GM23248 (cell line): ENCODE measurements around the gene EBF3.

Experiments used
- EZH2 ChIP-seq: fragments of 200-600 bp; sonication (generic); IDR thresholded peaks from 2 replicates; pipeline ENCODE4 v1.6.1; 2018; ENCODE audit warnings: antibody characterized with exemption, mild to moderate bottlenecking; ENCODE audit not compliant: insufficient read depth, poor library complexity, severe bottlenecking
- EZH2phosphoT487 ChIP-seq: fragments of 200-600 bp; sonication (generic); IDR thresholded peaks from 2 replicates; pipeline ENCODE4 v1.6.1; 2018; ENCODE audit warnings: antibody characterized with exemption, moderate library complexity, mild to moderate bottlenecking, low read depth; ENCODE audit not compliant: insufficient read depth

GRCh38 chr10:129891806-129892205, 72.3 kb downstream of the EBF3 start:
- TF ChIP-seq EZH2phosphoT487 (no peak), EZH2 (no peak)
